SK-N-SH (cell line): ENCODE results near the gene HES6. TPM values are rescaled to one million over a fixed set of nuclear protein-coding genes. Genes with fewer than 3 reads are reported as not detected.

Experiments
- CTCF ChIA-PET: fragments of 300-600, 350-600 bp; formaldehyde crosslinking; extraction: SDS; loops from one replicate; lab custom pipeline; 2021; lab: Yijun Ruan, JAX
- POLR2A ChIA-PET: fragments of 350-600 bp; sonication (Branson Sonifier 250); formaldehyde crosslinking; extraction: SDS; loops from one replicate; lab custom pipeline; 2020; ENCODE audit warnings: antibody characterized with exemption, inconsistent platforms; lab: Yijun Ruan, JAX
- DNase-seq: peaks from one replicate; pipeline ENCODE4 v3.0.0; 2012
- H2AFZ ChIP-seq: fragments of 200-600 bp; sonication (generic); 2 replicates; pipeline ENCODE4 v1.8.1; 2016; ENCODE audit warnings: antibody characterized with exemption, mild to moderate bottlenecking, low read depth
- H3F3A ChIP-seq: fragments of 200-600 bp; sonication (generic); replicated peaks from 2 replicates; pipeline ENCODE3; 2016; ENCODE audit warnings: antibody characterized with exemption, mild to moderate bottlenecking; ENCODE audit not compliant: insufficient read depth
- H3K27ac ChIP-seq, 2 experiments: fragments of 200-500 bp in 1 of 2; fragments of 200-600 bp in 1 of 2; sonication (Bioruptor generic) in 1 of 2; sonication (generic), shearing (Covaris generic) in 1 of 2; 2 replicates each; pipeline versions ENCODE4 v1.5.1 to v1.6.1; 2014 to 2016; ENCODE audit warnings: low read depth in 2 of 2, inconsistent platforms in 1 of 2, low read length in 1 of 2, mild to moderate bottlenecking in 1 of 2, mixed read lengths in 1 of 2
- H3K27me3 ChIP-seq: fragments of 200-600 bp; sonication (generic), shearing (Covaris generic); 2 replicates; pipeline ENCODE4 v1.6.1; 2016; ENCODE audit warnings: mixed run types; ENCODE audit not compliant: insufficient read depth
- H3K36me3 ChIP-seq, 2 experiments: fragments of 200-500 bp in 1 of 2; fragments of 200-600 bp in 1 of 2; sonication (Bioruptor generic) in 1 of 2; sonication (generic) in 1 of 2; replicated peaks in 1 of 2; 2 replicates each; pipeline versions ENCODE3 to v1.5.1; 2014 to 2016; ENCODE audit warnings: low read length in 1 of 2, mild to moderate bottlenecking in 1 of 2; ENCODE audit not compliant: insufficient read depth in 2 of 2, control insufficient read depth in 1 of 2
- H3K4me1 ChIP-seq, 2 experiments: fragments of 200-500 bp in 1 of 2; fragments of 200-600 bp in 1 of 2; sonication (Bioruptor generic) in 1 of 2; sonication (generic), shearing (Covaris generic) in 1 of 2; 2 replicates each; pipeline versions ENCODE4 v1.5.1 to v1.6.1; 2014 to 2016; ENCODE audit warnings: low read depth in 1 of 2, low read length in 1 of 2, mixed run types in 1 of 2; ENCODE audit not compliant: insufficient read depth in 2 of 2, control insufficient read depth in 1 of 2
- H3K4me2 ChIP-seq: fragments of 200-600 bp; sonication (generic), shearing (Covaris generic); 2 replicates; pipeline ENCODE4 v1.6.1; 2017; ENCODE audit warnings: mixed run types
- H3K4me3 ChIP-seq, 2 experiments: fragments of 200-500 bp in 1 of 2; fragments of 200-600 bp in 1 of 2; sonication (Bioruptor generic) in 1 of 2; sonication (generic), shearing (Covaris generic) in 1 of 2; 2 replicates each; pipeline versions ENCODE4 v1.5.1 to v1.8.1; 2014 to 2016; ENCODE audit warnings: low read depth in 2 of 2, inconsistent platforms in 1 of 2, low read length in 1 of 2, mild to moderate bottlenecking in 1 of 2, mixed read lengths in 1 of 2, moderate library complexity in 1 of 2
- H3K79me2 ChIP-seq: fragments of 200-600 bp; sonication (generic); 2 replicates; pipeline ENCODE4 v1.8.1; 2017; ENCODE audit warnings: mild to moderate bottlenecking; ENCODE audit not compliant: insufficient read depth
- H3K9ac ChIP-seq: fragments of 200-600 bp; sonication (generic); 2 replicates; pipeline ENCODE4 v1.6.1; 2017; ENCODE audit warnings: mixed run types
- H3K9me2 ChIP-seq: fragments of 200-600 bp; sonication (generic); 2 replicates; pipeline ENCODE4 v1.6.1; 2017; ENCODE audit warnings: mixed run types
- H3K9me3 ChIP-seq: fragments of 200-600 bp; sonication (generic); 2 replicates; pipeline ENCODE4 v1.6.1; 2017; ENCODE audit warnings: mixed run types, mild to moderate bottlenecking, moderate library complexity
- H4K20me1 ChIP-seq: fragments of 200-600 bp; sonication (generic); 2 replicates; pipeline ENCODE4 v1.6.1; 2017; ENCODE audit warnings: mild to moderate bottlenecking, mixed run types; ENCODE audit not compliant: insufficient read depth
- EZH2phosphoT487 ChIP-seq: fragments of 200-600 bp; sonication (generic); IDR thresholded peaks from 2 replicates; pipeline ENCODE4 v1.6.1; 2017; ENCODE audit warnings: low read depth, mixed run types, mild to moderate bottlenecking, antibody characterized with exemption, moderate library complexity, borderline replicate concordance
- FOXJ3 ChIP-seq: sonication (generic); formaldehyde crosslinking; IDR thresholded peaks from 2 replicates; pipeline ENCODE4 v1.5.1; 2020; ENCODE audit warnings: mild to moderate bottlenecking, missing genetic modification reagents
- MXI1 ChIP-seq: IDR thresholded peaks from 2 replicates; pipeline ENCODE4 v1.6.1; 2012; ENCODE audit warnings: mild to moderate bottlenecking, low read depth, low read length, improper control_type of control experiment
- NFIC ChIP-seq: IDR thresholded peaks from 2 replicates; pipeline ENCODE4 v1.4.0; 2012; ENCODE audit warnings: borderline replicate concordance
- NRF1 ChIP-seq: IDR thresholded peaks from 2 replicates; pipeline ENCODE4 v1.6.1; 2012; ENCODE audit warnings: low read depth, mild to moderate bottlenecking, low read length
- POLR2AphosphoS5 ChIP-seq: IDR thresholded peaks from 2 replicates; pipeline ENCODE4 v1.6.1; 2012; ENCODE audit warnings: low read depth, low read length
- RAD21 ChIP-seq: IDR thresholded peaks from 2 replicates; pipeline ENCODE4 v1.6.1; 2012; ENCODE audit warnings: mild to moderate bottlenecking, low read length
- RXRA ChIP-seq: IDR thresholded peaks from 2 replicates; pipeline ENCODE4 v1.4.0; 2012; ENCODE audit warnings: low read depth, mild to moderate bottlenecking, borderline replicate concordance
- SMC3 ChIP-seq: IDR thresholded peaks from 2 replicates; pipeline ENCODE4 v1.6.1; 2012; ENCODE audit warnings: low read depth, low read length, improper control_type of control experiment
- TAF1 ChIP-seq: IDR thresholded peaks from 2 replicates; pipeline ENCODE4 v1.6.1; 2012; ENCODE audit warnings: low read depth, mild to moderate bottlenecking, low read length, moderate library complexity, borderline replicate concordance
- TCF12 ChIP-seq: IDR thresholded peaks from 2 replicates; pipeline ENCODE4 v1.4.0; 2012
- TEAD4 ChIP-seq: IDR thresholded peaks from 2 replicates; pipeline ENCODE4 v1.4.0; 2012; ENCODE audit warnings: mild to moderate bottlenecking, borderline replicate concordance; ENCODE audit not compliant: insufficient read depth
- YY1 ChIP-seq: IDR thresholded peaks from 2 replicates; pipeline ENCODE4 v1.4.0; 2012; ENCODE audit warnings: low read depth, mild to moderate bottlenecking
- WGBS: methylation state at CpG from one replicate; pipeline ENCODE4 v1.1.6; 2017; ENCODE audit warnings: low lambda C conversion rate; 5-methylcytosine and 5-hydroxymethylcytosine counted together
- polyA plus RNA-seq, 3 experiments: library from polyadenylated mRNA; depleted of rRNA; stranded (reverse); fragments of >200 nt; gene quantifications; 2 replicates each; pipeline ENCODE4 v1.2.3, GENCODE V29; 2012
- TF ChIP-seq, protein P1 (sequence below): IDR thresholded peaks from 2 replicates; pipeline ENCODE4; 2012
- TF ChIP-seq, protein P2 (sequence below): IDR thresholded peaks from 2 replicates; pipeline ENCODE4 v1.4.0; 2012; ENCODE audit warnings: low read depth, borderline replicate concordance
- TF ChIP-seq, protein P3 (sequence below): fragments of 150-350 bp; IDR thresholded peaks from 2 replicates; pipeline ENCODE4 v1.6.1; 2016; ENCODE audit warnings: mild to moderate bottlenecking, low read depth, low read length

HES6 gene, protein sequence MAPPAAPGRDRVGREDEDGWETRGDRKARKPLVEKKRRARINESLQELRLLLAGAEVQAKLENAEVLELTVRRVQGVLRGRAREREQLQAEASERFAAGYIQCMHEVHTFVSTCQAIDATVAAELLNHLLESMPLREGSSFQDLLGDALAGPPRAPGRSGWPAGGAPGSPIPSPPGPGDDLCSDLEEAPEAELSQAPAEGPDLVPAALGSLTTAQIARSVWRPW
- 3.6 and 4.4 TPM in 2 replicates for polyA plus RNA-seq (2012; rRNA removed)
- 2.3 and 3.6 TPM in 2 replicates for polyA plus RNA-seq (2012; cell fraction: cytosol; rRNA removed)
- 11.1 and 18.1 TPM in 2 replicates for polyA plus RNA-seq (2012; cell fraction: nucleus; rRNA removed)

DNA sequence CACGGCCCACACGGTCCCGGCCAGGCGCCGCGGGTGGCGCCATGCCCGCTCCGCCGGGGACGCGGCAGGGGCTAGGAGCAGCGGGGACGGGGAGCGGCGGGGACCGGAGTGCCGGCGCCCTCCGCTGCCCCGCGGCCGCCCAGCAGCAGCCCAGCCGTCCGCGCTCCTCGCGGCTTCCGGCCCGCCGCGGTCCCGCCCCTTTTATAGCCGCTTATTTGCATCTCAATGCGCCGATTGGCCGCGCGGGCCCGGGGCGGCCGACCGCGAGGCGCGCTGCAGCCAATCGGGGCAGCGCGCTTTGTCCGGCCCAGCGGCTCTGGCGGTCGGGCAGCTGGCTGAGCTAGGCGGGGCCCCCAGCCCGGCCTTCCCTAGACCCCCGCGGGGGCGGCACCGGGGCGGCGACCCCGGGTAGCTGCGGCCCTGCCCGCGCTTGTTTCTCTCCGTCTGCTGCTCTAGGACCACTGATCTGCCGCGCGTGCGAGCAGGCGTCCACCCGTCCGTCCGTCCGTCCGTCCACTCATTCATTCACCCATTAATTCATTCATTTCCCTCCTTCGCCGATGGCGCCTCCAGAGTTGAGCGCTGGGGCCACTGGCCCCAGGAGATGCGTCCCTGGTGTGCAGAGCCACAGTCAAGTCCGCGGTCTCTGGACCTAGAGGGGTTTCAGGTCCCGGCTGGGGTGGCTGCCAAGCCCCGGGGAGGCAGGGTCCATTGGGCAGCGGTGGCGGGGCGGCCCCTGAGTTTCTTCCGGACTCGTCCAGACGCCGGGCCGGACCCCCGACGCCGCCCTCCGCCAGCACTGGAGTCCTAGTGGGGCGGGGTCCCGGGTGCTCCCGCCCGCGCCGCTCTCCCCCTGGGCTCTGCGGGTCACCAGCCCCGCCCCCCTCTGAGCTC lies at the start of gene HES6:
TSS of gene HES6 (minus strand) at position 176 of the 894 bp plus-strand sequence. CDS start at position 43, 133 bp downstream.
- Histone ChIP-seq H3K4me3 (peak within 1 kb of the TSS; percentile 54 to 74), H4K20me1 (no peaks in the 10 kb centered on the region), H3K9ac (peak within 1 kb of the TSS; percentile 46; the same call in 1 of the 2 replicates), H3K9me2 (no peaks in the 10 kb centered on the region), H3K27ac (peak within 1 kb of the TSS in 1 of 2 experiments; percentile 83; a peak in 2 of 4 replicates), H3F3A (peaks cover 3% of the 10 kb centered on the region), H3K27me3 (no peaks in the 10 kb centered on the region; the same call in 1 of the 2 replicates), H3K9me3 (no peaks in the 10 kb centered on the region), H2AFZ (peak within 1 kb of the TSS; percentile 90), H3K36me3 (no peaks in the 10 kb centered on the region), H3K4me1 (peaks cover 0 to 28% of the 10 kb centered on the region in 2 experiments; a peak in 1 of 4 replicates), H3K4me2 (peak within 1 kb of the TSS; percentile 78), H3K79me2 (no peaks in the 10 kb centered on the region)
- TF ChIP-seq, protein P1, sequence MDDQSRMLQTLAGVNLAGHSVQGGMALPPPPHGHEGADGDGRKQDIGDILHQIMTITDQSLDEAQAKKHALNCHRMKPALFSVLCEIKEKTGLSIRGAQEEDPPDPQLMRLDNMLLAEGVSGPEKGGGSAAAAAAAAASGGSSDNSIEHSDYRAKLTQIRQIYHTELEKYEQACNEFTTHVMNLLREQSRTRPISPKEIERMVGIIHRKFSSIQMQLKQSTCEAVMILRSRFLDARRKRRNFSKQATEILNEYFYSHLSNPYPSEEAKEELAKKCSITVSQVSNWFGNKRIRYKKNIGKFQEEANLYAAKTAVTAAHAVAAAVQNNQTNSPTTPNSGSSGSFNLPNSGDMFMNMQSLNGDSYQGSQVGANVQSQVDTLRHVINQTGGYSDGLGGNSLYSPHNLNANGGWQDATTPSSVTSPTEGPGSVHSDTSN: no peak
- TF ChIP-seq SMC3 (no peak), TAF1 (no peak), NFIC (no peak), TCF12 (no peak), RAD21 (no peak), YY1 (no peak), RXRA (no peak), EZH2phosphoT487 (no peak), MXI1 (peak; percentile 18; the same call in 1 of the 2 replicates), TEAD4 (no peak), POLR2AphosphoS5 (peak; percentile 65), NRF1 (0 out of 2 replicates have a peak, but pooled peaks have one; percentile 29), FOXJ3 (CRISPR knock-in tag) (no peak)
- TF ChIP-seq, protein P2, sequence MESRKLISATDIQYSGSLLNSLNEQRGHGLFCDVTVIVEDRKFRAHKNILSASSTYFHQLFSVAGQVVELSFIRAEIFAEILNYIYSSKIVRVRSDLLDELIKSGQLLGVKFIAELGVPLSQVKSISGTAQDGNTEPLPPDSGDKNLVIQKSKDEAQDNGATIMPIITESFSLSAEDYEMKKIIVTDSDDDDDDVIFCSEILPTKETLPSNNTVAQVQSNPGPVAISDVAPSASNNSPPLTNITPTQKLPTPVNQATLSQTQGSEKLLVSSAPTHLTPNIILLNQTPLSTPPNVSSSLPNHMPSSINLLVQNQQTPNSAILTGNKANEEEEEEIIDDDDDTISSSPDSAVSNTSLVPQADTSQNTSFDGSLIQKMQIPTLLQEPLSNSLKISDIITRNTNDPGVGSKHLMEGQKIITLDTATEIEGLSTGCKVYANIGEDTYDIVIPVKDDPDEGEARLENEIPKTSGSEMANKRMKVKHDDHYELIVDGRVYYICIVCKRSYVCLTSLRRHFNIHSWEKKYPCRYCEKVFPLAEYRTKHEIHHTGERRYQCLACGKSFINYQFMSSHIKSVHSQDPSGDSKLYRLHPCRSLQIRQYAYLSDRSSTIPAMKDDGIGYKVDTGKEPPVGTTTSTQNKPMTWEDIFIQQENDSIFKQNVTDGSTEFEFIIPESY: no peak
- TF ChIP-seq, protein P3, sequence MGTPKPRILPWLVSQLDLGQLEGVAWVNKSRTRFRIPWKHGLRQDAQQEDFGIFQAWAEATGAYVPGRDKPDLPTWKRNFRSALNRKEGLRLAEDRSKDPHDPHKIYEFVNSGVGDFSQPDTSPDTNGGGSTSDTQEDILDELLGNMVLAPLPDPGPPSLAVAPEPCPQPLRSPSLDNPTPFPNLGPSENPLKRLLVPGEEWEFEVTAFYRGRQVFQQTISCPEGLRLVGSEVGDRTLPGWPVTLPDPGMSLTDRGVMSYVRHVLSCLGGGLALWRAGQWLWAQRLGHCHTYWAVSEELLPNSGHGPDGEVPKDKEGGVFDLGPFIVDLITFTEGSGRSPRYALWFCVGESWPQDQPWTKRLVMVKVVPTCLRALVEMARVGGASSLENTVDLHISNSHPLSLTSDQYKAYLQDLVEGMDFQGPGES: peak; percentile 37; the same call in 1 of the 2 replicates
- WGBS: 3% methylated on average over 18 of the region's 105 CpGs
- CTCF ChIA-PET: interaction anchor here (0.8 to 2.5 kb wide), 6 partner anchors 16 to 382 kb away, joined by 3 to 17 read pairs (median 4); no protein-coding TSS in a partner anchor
- DNase-seq: peak; percentile 98
- POLR2A ChIA-PET: interaction anchor here (0.7 to 1.1 kb wide), 3 partner anchors 178 to 354 kb away, joined by 3 read pairs; no protein-coding TSS in a partner anchor
